ENCODE measurements around the gene JDP2.
"Not testable (repeated sequence)": the region's sequence is repeated elsewhere in the genome, so short reads cannot be mapped to it uniquely, and the experiment has no call there.

The JDP2 gene

GRCh38 chr14:75453817-75454434 lies 26.1 kb downstream of the JDP2 start:
- in situ Hi-C loops (cut with HindIII; ENCODE audit: low sequenced_read_pairs), result no loop called here

- in situ Hi-C loops (cut with HindIII; ENCODE audit: low sequenced_read_pairs), result no loop called here
Measured at GRCh38 chr14:75454963-75455546, 27.2 kb downstream of the JDP2 start.

DNA sequence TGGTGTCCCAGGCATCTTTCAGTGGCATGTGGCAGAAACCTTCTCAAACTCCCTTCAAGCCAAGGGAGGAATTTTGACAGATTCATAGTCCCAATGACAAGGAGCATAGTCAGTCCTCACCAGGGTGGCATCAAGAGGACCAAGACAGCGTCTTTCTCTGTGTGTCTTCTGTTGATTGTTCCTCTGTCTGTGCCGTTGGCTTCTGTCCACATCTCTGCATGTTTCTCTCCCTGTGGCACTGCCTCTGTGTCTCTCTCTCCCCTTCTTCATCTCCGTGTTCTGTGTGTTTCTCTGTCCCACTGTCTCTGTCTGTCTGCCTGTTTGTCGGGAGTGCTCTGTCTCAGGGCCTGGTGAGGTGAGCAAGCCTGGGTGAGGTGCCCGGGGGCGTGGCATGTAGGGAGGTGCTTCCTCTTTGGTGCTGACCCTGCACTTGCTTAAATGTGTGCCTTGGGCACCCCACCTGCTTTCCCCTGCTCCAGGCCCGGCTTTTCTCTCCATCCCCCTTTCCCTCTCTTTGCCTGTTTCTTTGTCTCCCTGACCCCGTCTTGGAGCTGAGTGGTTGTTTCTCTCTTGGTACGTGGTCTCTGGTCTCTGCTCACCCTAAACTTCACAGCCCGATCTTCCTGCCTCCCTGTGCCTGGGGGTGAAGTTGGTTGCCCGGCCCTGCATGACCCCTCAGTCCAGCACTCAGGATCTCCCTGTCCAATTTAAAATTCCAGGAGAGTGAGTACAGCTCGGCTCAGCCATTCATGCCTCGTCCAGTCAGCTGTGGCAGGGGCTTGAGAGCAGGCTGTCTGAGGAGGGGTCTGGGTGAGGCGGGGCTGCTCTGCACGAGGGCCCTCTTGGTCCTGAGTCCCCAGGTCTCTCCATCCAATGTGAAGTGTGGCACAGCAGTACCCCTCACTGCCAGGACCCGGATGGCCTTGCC lies 28.5 kb downstream of the JDP2 start:
- in situ Hi-C loops (cut with HindIII; ENCODE audit: low sequenced_read_pairs), result no loop called here

GRCh38 chr14:75456997-75457335 lies 29.1 kb downstream of the JDP2 start:
- in situ Hi-C loops (cut with HindIII; ENCODE audit: low sequenced_read_pairs), result no loop called here

DNA sequence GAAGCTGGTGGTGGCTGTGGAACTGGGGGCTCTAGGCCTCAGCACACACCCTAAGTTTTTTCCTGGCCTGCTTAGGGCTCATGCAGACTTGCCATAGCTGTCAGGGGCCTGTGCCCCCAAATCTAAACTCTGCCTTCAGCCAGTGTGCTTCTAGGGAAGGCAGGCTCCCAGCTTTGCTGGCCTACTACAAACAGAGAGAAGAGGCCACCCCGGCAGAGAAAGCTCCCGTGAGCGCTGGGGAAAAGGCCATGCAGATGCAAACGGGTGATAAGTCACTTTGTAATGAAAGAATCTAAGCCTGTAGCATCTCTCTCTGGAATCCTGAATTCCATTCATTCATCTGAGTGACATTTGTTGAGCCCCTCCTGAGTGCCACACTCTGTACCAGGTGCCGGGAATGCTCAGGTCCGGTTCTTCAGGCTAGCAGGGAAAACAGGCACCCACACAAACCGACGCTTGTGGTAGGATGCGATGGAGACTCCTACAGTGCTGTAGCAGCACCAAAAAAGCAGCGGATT lies 29.9 kb downstream of the JDP2 start:
- in situ Hi-C loops (cut with HindIII; ENCODE audit: low sequenced_read_pairs), result no loop called here

DNA sequence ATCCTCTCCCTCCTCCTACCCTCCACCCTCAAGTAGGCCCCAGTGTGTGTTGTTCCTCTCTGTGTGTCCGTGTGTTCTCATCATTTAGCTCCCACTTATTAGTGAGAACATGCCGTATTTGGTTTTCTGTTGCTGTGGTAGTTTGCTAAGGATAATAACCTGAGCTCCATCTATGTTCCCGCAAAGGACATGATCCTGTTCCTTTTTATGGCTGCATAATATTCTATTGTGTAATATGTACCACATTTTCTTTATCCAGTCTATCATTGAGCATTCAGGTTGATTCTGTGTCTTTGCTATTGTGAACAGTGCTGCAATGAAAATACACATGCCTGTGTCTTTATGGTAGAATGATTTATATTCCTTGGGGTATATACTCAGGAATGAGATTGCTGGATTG lies 30.5 kb downstream of the JDP2 start:
- in situ Hi-C loops (cut with HindIII; ENCODE audit: low sequenced_read_pairs), result no loop called here

- in situ Hi-C loops (cut with HindIII; ENCODE audit: low sequenced_read_pairs), result no loop called here
Measured at GRCh38 chr14:75459099-75459741, 31.4 kb downstream of the JDP2 start.

GRCh38 chr14:75459791-75460190 lies 32.0 kb downstream of the JDP2 start:
- in situ Hi-C loops (cut with HindIII; ENCODE audit: low sequenced_read_pairs), result no loop called here

DNA sequence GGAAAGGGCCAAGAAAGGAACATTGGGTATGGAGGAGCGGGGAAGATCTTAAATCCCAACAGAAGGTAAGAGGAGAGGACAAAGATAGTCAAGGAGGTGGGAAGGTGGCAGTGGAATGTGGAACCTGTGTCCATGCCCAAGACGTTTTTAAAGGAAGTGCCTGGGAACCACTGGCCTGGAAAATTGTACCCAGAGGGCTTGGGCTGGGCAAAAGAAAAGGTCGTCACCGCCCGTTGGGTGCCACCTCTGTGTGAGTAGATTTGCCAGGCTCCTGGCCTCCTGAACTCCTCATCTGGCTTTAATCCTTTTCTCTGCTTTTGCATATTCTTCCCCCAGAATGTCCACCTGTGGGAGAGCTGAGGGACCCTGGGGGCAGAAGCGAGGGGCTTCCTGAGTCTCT lies 32.6 kb downstream of the JDP2 start:
- in situ Hi-C loops (cut with HindIII; ENCODE audit: low sequenced_read_pairs), result no loop called here

DNA sequence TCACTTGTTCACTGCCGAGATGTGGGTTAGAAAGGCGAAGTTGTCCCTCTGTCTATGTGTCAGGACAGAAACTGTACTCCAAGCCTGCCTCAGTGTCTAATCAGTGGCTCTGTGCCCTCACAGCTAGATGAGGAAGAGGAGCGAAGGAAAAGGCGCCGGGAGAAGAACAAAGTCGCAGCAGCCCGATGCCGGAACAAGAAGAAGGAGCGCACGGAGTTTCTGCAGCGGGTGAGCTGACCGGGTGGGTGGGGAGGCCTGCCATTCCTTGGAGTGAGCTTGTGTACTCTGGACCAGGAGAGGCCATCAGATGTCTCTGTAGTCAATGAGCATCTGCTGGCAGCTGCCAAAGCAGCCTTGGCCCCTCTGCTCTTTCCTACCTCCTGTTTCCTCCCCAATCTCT lies 33.5 kb downstream of the JDP2 start:
- in situ Hi-C loops (cut with HindIII; ENCODE audit: low sequenced_read_pairs), result no loop called here

DNA sequence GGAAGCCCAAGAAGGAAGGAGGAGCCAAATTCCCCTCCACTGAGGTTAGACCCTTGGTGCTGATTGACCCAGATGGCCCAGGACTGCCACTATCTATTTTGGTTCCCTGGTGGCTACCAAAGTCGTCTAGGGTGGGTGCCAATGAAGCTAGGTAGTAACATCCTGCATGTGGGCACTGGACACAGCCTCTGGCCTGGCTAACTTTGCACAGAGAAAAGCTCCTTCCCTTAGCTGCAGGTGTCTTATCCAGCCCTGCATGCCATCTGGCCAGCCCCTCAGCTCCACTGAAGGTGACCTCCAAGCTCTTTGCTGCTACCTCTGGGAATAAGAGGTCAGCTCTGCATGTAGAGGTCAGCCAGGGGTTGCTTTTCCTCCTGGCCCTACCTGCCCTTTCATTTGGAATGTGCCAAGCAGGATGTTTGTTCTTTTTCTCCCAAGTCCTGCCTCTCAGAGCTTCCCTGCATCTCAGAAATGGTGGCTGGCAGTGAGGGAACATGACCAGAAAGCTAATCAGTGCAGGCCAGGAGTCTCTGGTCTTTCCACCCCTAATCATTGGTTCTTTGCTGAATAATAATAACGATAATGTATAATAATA lies 34.0 kb downstream of the JDP2 start:
- in situ Hi-C loops (cut with HindIII; ENCODE audit: low sequenced_read_pairs), result no loop called here

GRCh38 chr14:75464626-75465025 lies 36.8 kb downstream of the JDP2 start:
- in situ Hi-C loops (cut with HindIII; ENCODE audit: low sequenced_read_pairs), result no loop called here

DNA sequence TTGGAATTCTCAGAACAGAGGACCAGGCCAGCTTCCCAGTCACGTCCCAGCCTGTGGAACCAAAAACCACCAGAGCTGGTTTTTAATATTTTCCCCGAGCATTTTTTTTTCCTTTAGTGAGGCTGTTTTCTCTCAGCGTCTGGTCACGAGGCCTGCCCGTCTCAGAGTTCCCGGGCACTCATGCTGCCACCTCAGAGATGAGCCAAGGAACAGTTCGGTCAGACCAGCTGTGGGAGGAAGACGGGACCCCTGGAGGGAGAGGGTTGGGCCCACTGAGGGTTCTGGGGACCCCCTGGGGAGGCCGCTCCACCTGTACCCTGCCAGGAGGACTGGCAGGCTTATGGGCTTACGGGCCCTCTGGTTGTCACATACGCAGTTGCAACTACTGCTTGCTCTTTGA lies 39.9 kb downstream of the JDP2 start:
- in situ Hi-C loops (cut with HindIII; ENCODE audit: low sequenced_read_pairs), result no loop called here

GRCh38 chr14:75469164-75469563 lies 41.3 kb downstream of the JDP2 start:
- in situ Hi-C loops (cut with HindIII; ENCODE audit: low sequenced_read_pairs), result no loop called here

GRCh38 chr14:75469606-75470237 lies 41.9 kb downstream of the JDP2 start:
- in situ Hi-C loops (cut with HindIII; ENCODE audit: low sequenced_read_pairs), result no loop called here

GRCh38 chr14:75470238-75470797 lies 42.5 kb downstream of the JDP2 start:
- in situ Hi-C loops (cut with HindIII; ENCODE audit: low sequenced_read_pairs), result no loop called here

DNA sequence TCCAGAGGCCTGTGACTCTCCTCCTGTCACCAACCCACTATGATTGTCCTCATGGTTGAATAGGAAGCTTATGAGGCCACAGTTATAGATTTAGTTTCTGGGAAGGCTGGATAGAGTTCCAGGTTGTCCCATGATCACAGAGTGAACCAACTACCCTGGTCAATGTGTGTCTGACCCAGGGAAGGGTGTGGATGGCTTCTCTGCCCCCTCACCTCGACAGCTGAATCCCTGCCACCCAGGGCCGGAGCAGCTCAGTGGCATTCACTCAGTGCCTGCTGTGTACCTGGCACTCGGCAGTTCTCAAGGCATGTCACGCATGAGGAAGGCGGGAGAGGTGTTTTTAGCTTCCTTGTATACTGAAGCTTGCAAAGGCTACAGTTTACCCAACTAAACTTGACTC lies 43.2 kb downstream of the JDP2 start:
- in situ Hi-C loops (cut with HindIII; ENCODE audit: low sequenced_read_pairs), result no loop called here

DNA sequence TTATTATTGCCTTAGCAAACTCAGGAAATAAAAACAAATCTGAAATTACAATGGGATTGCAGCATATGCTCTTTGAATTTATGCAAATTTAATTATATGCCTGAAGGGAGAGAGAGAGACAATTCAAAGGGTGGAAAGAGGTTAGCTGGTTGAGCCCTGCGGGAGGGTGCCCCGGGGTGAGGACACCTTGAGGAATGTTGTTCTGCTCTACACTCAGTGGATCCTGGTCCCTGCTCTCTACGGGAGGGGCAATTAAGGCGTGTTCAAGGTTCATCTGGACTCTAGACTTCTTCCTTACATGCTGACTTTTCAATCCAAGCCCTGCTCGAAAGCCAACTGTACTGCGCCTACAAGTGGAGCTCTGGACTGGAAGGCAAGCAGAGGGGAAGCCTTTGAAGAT lies 46.3 kb downstream of the JDP2 start:
- in situ Hi-C loops (cut with HindIII; ENCODE audit: low sequenced_read_pairs), result not testable (repeated sequence)

- in situ Hi-C loops (cut with HindIII; ENCODE audit: low sequenced_read_pairs), result no loop called here
Measured at GRCh38 chr14:75476274-75476995, 48.6 kb downstream of the JDP2 start.

GRCh38 chr14:75477881-75478280 lies 50.1 kb downstream of the JDP2 start:
- in situ Hi-C loops (cut with HindIII; ENCODE audit: low sequenced_read_pairs), result no loop called here

Data from endothelial cell of hepatic sinusoid (primary cell).